Activated naive CD4-positive, alpha-beta T cell treated with anti-CD3 and anti-CD28 coated beads, Interleukin-2, amount 50 U/mL, for 24 hours (primary cell): ENCODE measurements around the gene VRTN.
"Not testable (repeated sequence)": the region's sequence is repeated elsewhere in the genome, so short reads cannot be mapped to it uniquely, and the experiment has no call there.

Experiments
- H3K27ac Mint-ChIP-seq: one replicate; pipeline ENCODE4 v1.8.0; 2021; ENCODE audit warnings: mild to moderate bottlenecking, mixed read lengths
- H3K27me3 Mint-ChIP-seq: one replicate; pipeline ENCODE4 v1.8.0; 2021; ENCODE audit warnings: mixed read lengths
- H3K36me3 Mint-ChIP-seq: one replicate; pipeline ENCODE4 v1.8.0; 2021; ENCODE audit warnings: mixed read lengths
- H3K4me1 Mint-ChIP-seq: one replicate; pipeline ENCODE4 v1.8.0; 2021; ENCODE audit warnings: mixed read lengths
- H3K4me3 Mint-ChIP-seq: one replicate; pipeline ENCODE4 v1.8.0; 2021; ENCODE audit warnings: mild to moderate bottlenecking, mixed read lengths
- H3K9me3 Mint-ChIP-seq: one replicate; pipeline ENCODE4 v1.8.0; 2021; ENCODE audit warnings: mixed read lengths

The VRTN gene

GRCh38 chr14:74329950-74330552 is 18.2 kb upstream of the VRTN start:
- not testable (repeated sequence) for H3K4me3 Mint-ChIP-seq, H3K9me3 Mint-ChIP-seq, H3K27ac Mint-ChIP-seq, H3K36me3 Mint-ChIP-seq, H3K4me1 Mint-ChIP-seq, H3K27me3 Mint-ChIP-seq

GRCh38 chr14:74333909-74334308 is 14.4 kb upstream of the VRTN start:
- Mint-ChIP-seq H3K27me3 (peaks cover 3% of the 10 kb centered on the region), H3K9me3 (no peaks in the 10 kb centered on the region), H3K4me1 (no peaks in the 10 kb centered on the region), H3K27ac (no peak overlapping the region), H3K36me3 (no peaks in the 10 kb centered on the region), H3K4me3 (no peak overlapping the region)

- peak overlapping the region; percentile 41 for H3K27ac Mint-ChIP-seq
- H3K4me1 Mint-ChIP-seq, result no peaks in the 10 kb centered on the region
- no peak overlapping the region for H3K4me3 Mint-ChIP-seq
- H3K36me3 Mint-ChIP-seq, result no peaks in the 10 kb centered on the region
- no peaks in the 10 kb centered on the region for H3K9me3 Mint-ChIP-seq
- H3K27me3 Mint-ChIP-seq, result peaks cover 3% of the 10 kb centered on the region
These were observed 1.9 kb upstream of the VRTN start for GRCh38 chr14:74346341-74346740.

GRCh38 chr14:74347097-74347794 is 1.0 kb upstream of the VRTN start:
- peaks cover 3% of the 10 kb centered on the region for H3K27me3 Mint-ChIP-seq
- H3K4me3 Mint-ChIP-seq, result no peak overlapping the region
- no peaks in the 10 kb centered on the region for H3K9me3 Mint-ChIP-seq
- H3K36me3 Mint-ChIP-seq, result no peaks in the 10 kb centered on the region
- no peaks in the 10 kb centered on the region for H3K4me1 Mint-ChIP-seq
- H3K27ac Mint-ChIP-seq, result no peak overlapping the region

GRCh38 chr14:74347795-74348100 is 523 bp upstream of the VRTN start:
- no peak overlapping the region for H3K4me3 Mint-ChIP-seq
- H3K36me3 Mint-ChIP-seq, result no peaks in the 10 kb centered on the region

GRCh38 chr14:74348735-74349463 is 628 bp downstream of the VRTN start:
- Mint-ChIP-seq H3K9me3 (no peaks in the 10 kb centered on the region), H3K4me1 (no peaks in the 10 kb centered on the region), H3K36me3 (no peaks in the 10 kb centered on the region), H3K27me3 (no peaks in the 10 kb centered on the region), H3K27ac (no peak overlapping the region), H3K4me3 (no peak overlapping the region)

More at GRCh38 chr14:74347795-74348100, 523 bp upstream of the VRTN start:
- Mint-ChIP-seq H3K4me1 (no peaks in the 10 kb centered on the region), H3K9me3 (no peaks in the 10 kb centered on the region), H3K27ac (no peak overlapping the region), H3K27me3 (peaks cover 3% of the 10 kb centered on the region)

- H3K9me3 Mint-ChIP-seq, result no peaks in the 10 kb centered on the region
- no peak overlapping the region for H3K27ac Mint-ChIP-seq
- no peak overlapping the region for H3K4me3 Mint-ChIP-seq
- no peaks in the 10 kb centered on the region for H3K36me3 Mint-ChIP-seq
- H3K4me1 Mint-ChIP-seq, result no peaks in the 10 kb centered on the region
- H3K27me3 Mint-ChIP-seq, result no peaks in the 10 kb centered on the region
These were observed 1.5 kb downstream of the VRTN start for GRCh38 chr14:74349757-74350156.

GRCh38 chr14:74350211-74350927 is 2.1 kb downstream of the VRTN start:
- Mint-ChIP-seq H3K4me1 (no peaks in the 10 kb centered on the region), H3K4me3 (no peak overlapping the region), H3K36me3 (no peaks in the 10 kb centered on the region), H3K27ac (no peak overlapping the region), H3K9me3 (no peaks in the 10 kb centered on the region), H3K27me3 (no peaks in the 10 kb centered on the region)

GRCh38 chr14:74350928-74351323 is 2.7 kb downstream of the VRTN start:
- H3K27me3 Mint-ChIP-seq, result no peaks in the 10 kb centered on the region
- no peaks in the 10 kb centered on the region for H3K36me3 Mint-ChIP-seq
- no peak overlapping the region for H3K27ac Mint-ChIP-seq
- no peak overlapping the region for H3K4me3 Mint-ChIP-seq
- H3K4me1 Mint-ChIP-seq, result no peaks in the 10 kb centered on the region
- no peaks in the 10 kb centered on the region for H3K9me3 Mint-ChIP-seq

- Mint-ChIP-seq H3K4me3 (no peak overlapping the region), H3K27me3 (peaks cover 1% of the 10 kb centered on the region), H3K9me3 (no peaks in the 10 kb centered on the region), H3K36me3 (no peaks in the 10 kb centered on the region), H3K27ac (no peak overlapping the region), H3K4me1 (no peaks in the 10 kb centered on the region)
These were observed 8.8 kb downstream of the VRTN start for GRCh38 chr14:74356892-74357575.

- H3K27ac Mint-ChIP-seq, result no peak overlapping the region
- H3K36me3 Mint-ChIP-seq, result no peaks in the 10 kb centered on the region
- H3K9me3 Mint-ChIP-seq, result no peaks in the 10 kb centered on the region
- peaks cover 2% of the 10 kb centered on the region for H3K27me3 Mint-ChIP-seq
- H3K4me1 Mint-ChIP-seq, result no peaks in the 10 kb centered on the region
- no peak overlapping the region for H3K4me3 Mint-ChIP-seq
These were observed 9.3 kb downstream of the VRTN start for GRCh38 chr14:74357585-74357984.

GRCh38 chr14:74358176-74358829 is 10.0 kb downstream of the VRTN start:
- H3K36me3 Mint-ChIP-seq, result no peaks in the 10 kb centered on the region
- H3K4me3 Mint-ChIP-seq, result no peak overlapping the region
- peaks cover 2% of the 10 kb centered on the region for H3K27me3 Mint-ChIP-seq
- H3K9me3 Mint-ChIP-seq, result no peaks in the 10 kb centered on the region
- no peaks in the 10 kb centered on the region for H3K4me1 Mint-ChIP-seq
- H3K27ac Mint-ChIP-seq, result no peak overlapping the region

- Mint-ChIP-seq H3K4me1 (no peaks in the 10 kb centered on the region), H3K4me3 (no peak overlapping the region), H3K27me3 (peaks cover 5% of the 10 kb centered on the region), H3K27ac (no peak overlapping the region), H3K36me3 (no peaks in the 10 kb centered on the region), H3K9me3 (no peaks in the 10 kb centered on the region)
These were observed 11.9 kb downstream of the VRTN start for GRCh38 chr14:74360163-74360562.

- Mint-ChIP-seq H3K36me3 (no peaks in the 10 kb centered on the region), H3K9me3 (no peaks in the 10 kb centered on the region), H3K27me3 (peaks cover 5% of the 10 kb centered on the region), H3K4me1 (no peaks in the 10 kb centered on the region), H3K27ac (peak overlapping the region; percentile 71), H3K4me3 (no peak overlapping the region)
These were observed 14.2 kb downstream of the VRTN start for GRCh38 chr14:74362361-74362915.
